ENCODE data around the gene FHL2. TPM values are rescaled to one million over a fixed set of nuclear protein-coding genes. Genes with fewer than 3 reads are reported as not detected.

Gene FHL2
- polyA plus RNA-seq, 3 donors = 27.4 to 34.6 (median 30.6) TPM

Other genes with a start within 250 kb of the FHL2 start
- under 1 TPM in 1 of 3 donors, not detected in 2; 0.11 TPM for gene GPR45, start 157.3 kb downstream of the FHL2 start, polyA plus RNA-seq (ENCODE audit: insufficient read length in 3 of 3)
- 10 to 100 TPM; 15.0 to 15.6 (median 15.1) TPM for gene TGFBRAP1, start 69.3 kb downstream of the FHL2 start, polyA plus RNA-seq (ENCODE audit: insufficient read length in 3 of 3)
- 10 to 100 TPM; 22.9 to 28.8 (median 25.1) TPM for gene C2orf49, start 61.5 kb downstream of the FHL2 start, polyA plus RNA-seq (ENCODE audit: insufficient read length in 3 of 3)

Data from renal cortex interstitium (tissue), 3 donors.